T-helper 17 cell (primary cell): ENCODE results near the gene ZBTB7C. TPM values are rescaled to one million over a fixed set of nuclear protein-coding genes. Genes with fewer than 3 reads are reported as not detected.
A peak's percentile ranks its signal among the peaks of the same experiment; 100 is the strongest.

Experiments
- ATAC-seq: fragments of 150-1000 bp; cut with Tn5 transposase; 2 replicates; pipeline ENCODE4 v1.10.0; 2021; ENCODE audit warnings: mild to moderate bottlenecking, moderate library complexity
- DNase-seq, 3 donors: peaks; one replicate each; pipeline versions ENCODE4 v3.0.0 to v3.0.0-alpha.2; 2020 to 2021
- H3K9me3 ChIP-seq: one replicate; pipeline ENCODE4 v1.7.0; 2013; ENCODE audit warnings: low read length, mild to moderate bottlenecking; ENCODE audit not compliant: control insufficient read depth, poor library complexity, severe bottlenecking
- H3K27ac Mint-ChIP-seq: one replicate; pipeline ENCODE4 v1.8.0; 2022; ENCODE audit warnings: mild to moderate bottlenecking, moderate library complexity, mixed read lengths
- H3K27me3 Mint-ChIP-seq: one replicate; pipeline ENCODE4 v1.8.0; 2022; ENCODE audit warnings: mixed read lengths
- H3K36me3 Mint-ChIP-seq: one replicate; pipeline ENCODE4 v1.8.0; 2022; ENCODE audit warnings: low read depth, mixed read lengths
- H3K4me1 Mint-ChIP-seq: one replicate; pipeline ENCODE4 v1.8.0; 2022; ENCODE audit warnings: mild to moderate bottlenecking, mixed read lengths
- H3K4me3 Mint-ChIP-seq: one replicate; pipeline ENCODE4 v1.8.0; 2022; ENCODE audit warnings: mild to moderate bottlenecking, moderate library complexity, mixed read lengths
- total RNA-seq, 4 donors: library from RNA in 2 of 4; stranded (reverse) in 2 of 4; gene quantifications; one replicate each; pipeline ENCODE4 v1.2.3 and lab custom pipeline; 2022 to 2026

The ZBTB7C gene
- total RNA-seq, 2 donors from 2014 or later: 0.07 TPM; not detected in 1

DNA sequence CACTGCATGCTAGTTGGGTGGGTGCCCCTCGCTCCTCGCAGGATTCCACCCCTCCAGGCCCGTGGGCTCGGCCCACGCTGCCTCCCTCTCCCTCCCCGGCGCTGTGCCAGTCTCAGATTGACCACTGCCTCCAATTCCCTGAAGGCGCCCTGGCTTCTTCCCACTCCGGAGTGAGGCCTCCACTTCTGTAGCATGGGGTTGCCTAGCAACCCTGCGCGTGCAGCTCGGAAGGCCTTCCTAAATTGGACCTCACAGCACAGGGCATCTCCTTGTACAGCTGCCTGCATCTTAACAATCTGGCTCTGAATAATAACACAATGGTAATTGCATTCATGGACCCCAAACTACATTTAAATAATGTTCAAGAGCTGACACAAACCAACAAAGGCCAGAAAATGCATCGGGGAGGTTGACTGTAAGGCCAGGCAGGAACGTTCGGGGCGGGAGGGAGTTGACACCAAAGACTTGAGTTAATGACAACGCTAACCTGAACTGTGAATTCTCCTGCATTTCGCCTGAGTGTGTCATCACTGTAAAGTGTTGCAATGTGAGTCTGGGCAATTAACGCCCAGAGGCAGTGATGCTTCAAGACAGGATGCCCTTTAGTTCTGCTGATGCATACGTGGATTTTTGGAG, 222.9 kb downstream of the ZBTB7C start:
- H3K4me3 Mint-ChIP-seq: no peak overlapping the region
- peaks cover 69% of the 10 kb centered on the region for H3K27me3 Mint-ChIP-seq
- H3K4me1 Mint-ChIP-seq: peaks cover 8% of the 10 kb centered on the region

DNA sequence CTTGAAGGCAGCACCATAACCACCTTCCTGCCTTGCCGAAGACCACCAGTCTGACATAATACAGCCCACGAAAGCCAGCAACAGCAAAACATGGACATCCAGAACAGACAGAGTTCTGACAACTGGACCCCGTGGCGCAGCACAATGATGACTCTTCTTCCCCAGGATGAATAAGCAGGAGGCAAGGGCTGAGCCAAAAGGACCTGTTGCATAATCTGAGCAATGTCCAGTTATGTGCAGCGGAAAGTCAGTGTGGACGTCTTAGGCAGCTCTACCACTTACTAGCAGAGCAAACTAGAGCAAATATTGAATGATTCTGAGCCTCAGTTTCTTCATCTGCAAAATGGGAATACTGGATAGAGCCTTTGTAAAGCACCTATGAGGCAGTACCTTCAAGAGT, 225.1 kb downstream of the ZBTB7C start:
- H3K9me3 ChIP-seq: no peaks in the 10 kb centered on the region
- H3K27me3 Mint-ChIP-seq: peaks cover 53% of the 10 kb centered on the region
- H3K4me1 Mint-ChIP-seq: peaks cover 8% of the 10 kb centered on the region
- H3K27ac Mint-ChIP-seq: no peak overlapping the region
- no peak overlapping the region for H3K4me3 Mint-ChIP-seq
- ATAC-seq (no peak), DNase-seq (no peak)
- no peaks in the 10 kb centered on the region for H3K36me3 Mint-ChIP-seq

More for the DNA sequence above, 222.9 kb downstream of the ZBTB7C start:
- no peak for DNase-seq
- peaks cover 3% of the 10 kb centered on the region for H3K36me3 Mint-ChIP-seq
- peak overlapping the region; percentile 9 for H3K27ac Mint-ChIP-seq
- ATAC-seq: no peak
- no peaks in the 10 kb centered on the region for H3K9me3 ChIP-seq

DNA sequence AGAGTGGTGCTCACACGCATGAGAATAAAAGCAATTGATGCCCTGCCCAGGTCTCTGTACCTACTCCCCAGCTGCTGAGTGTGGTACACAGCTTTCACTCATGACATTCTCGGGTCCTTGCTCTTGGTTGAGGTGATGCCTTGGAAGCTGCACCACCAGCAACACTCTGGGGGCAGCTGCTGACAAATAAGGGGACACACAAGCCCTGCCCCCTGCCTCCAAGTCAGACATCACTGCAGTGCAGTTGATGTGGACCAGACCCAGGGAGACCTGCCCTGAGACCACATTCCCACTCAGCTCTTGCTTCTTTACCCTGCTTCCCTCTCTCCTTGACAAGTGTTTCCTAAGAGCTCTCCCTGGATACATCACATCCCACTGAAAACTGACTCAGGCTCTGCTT, 225.6 kb downstream of the ZBTB7C start:
- no peak for ATAC-seq
- Mint-ChIP-seq H3K36me3 (no peaks in the 10 kb centered on the region), H3K27me3 (peaks cover 48% of the 10 kb centered on the region), H3K4me3 (no peak overlapping the region), H3K4me1 (peaks cover 8% of the 10 kb centered on the region), H3K27ac (no peak overlapping the region)
- no peak for DNase-seq
- no peaks in the 10 kb centered on the region for H3K9me3 ChIP-seq

DNA sequence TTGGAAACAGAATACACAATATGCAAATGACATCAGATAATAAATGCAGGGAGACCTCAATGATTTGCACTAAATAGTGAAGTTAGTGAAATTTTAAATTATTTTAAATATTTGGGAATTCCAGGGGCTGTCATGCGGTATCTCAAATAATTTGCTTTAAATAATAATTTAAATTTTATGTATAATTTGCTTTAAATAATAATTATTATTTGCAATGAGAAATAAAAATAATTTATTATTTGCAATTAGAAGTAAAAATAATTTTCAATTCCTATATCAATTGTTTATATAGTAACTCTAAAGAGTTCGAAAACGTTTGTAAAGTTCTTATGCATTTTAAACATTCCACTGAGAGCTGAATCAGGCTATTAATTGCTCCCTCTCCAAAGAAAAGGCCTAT, 226.4 kb downstream of the ZBTB7C start:
- Mint-ChIP-seq H3K4me3 (no peak overlapping the region), H3K27ac (no peak overlapping the region), H3K36me3 (no peaks in the 10 kb centered on the region), H3K4me1 (peaks cover 8% of the 10 kb centered on the region), H3K27me3 (peaks cover 43% of the 10 kb centered on the region)
- ATAC-seq (no peak), DNase-seq (no peak)
- no peaks in the 10 kb centered on the region for H3K9me3 ChIP-seq

DNA sequence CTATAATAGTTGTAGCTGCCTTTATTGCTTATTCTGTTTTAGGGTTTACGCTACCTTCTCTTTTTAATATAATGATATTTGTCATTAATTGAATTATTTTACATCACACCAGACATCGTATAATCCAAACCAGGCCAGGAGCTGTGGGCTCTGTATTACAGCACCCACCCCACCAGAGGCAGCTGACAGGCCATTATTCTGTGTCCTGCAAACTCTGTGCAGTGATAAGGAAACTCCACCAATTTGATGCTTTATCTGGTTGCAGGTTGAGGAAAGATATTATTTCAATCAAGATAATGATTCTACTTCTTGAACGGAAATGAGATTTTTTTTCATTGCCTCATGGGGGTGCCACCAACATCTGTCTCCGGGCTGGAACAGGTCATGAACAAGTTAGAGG, 227.3 kb downstream of the ZBTB7C start:
- H3K9me3 ChIP-seq: no peaks in the 10 kb centered on the region
- Mint-ChIP-seq H3K27ac (no peak overlapping the region), H3K27me3 (peaks cover 34% of the 10 kb centered on the region), H3K4me1 (peaks cover 8% of the 10 kb centered on the region), H3K36me3 (no peaks in the 10 kb centered on the region), H3K4me3 (no peak overlapping the region)
- no peak for DNase-seq
- ATAC-seq: no peak

DNA sequence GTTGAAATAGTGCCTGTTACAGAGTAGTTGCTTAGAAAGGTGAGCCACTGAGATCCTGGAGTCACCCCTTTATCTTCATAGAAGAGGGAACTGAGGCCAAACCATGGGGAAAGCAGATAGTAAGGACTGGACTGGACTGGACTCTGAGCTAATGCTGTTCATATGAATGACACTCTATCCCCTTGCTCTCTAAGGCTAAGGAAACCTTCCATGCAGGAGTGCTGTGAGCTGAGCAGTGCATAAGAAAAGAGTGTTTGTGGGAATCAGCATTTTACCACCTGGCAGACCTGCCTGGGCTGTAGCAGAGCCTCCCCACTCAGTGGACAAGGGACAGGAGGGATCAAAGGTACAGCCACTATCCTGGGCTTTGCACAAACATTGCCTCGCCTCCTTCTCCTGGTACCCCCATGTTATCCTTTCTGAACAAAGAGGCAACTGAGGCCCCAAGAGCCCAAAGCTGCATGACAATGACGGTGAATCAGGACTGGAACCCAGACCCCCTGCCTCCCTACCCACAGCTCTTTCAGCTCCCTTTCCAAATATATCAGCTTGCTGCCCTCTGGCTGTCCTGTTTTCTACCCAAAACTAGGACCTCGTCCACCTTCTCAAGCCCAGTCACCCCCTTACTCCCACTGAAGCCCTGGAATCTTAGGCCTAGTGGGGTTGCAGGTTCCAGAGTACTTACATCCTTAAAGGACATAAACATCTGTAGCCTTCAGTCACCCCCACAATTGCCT, 227.9 kb downstream of the ZBTB7C start:
- no peak for ATAC-seq
- DNase-seq: no peak
- Mint-ChIP-seq H3K27me3 (peaks cover 28% of the 10 kb centered on the region), H3K4me1 (peaks cover 6% of the 10 kb centered on the region), H3K4me3 (peak overlapping the region; percentile 19), H3K27ac (no peak overlapping the region), H3K36me3 (no peaks in the 10 kb centered on the region)
- H3K9me3 ChIP-seq: no peaks in the 10 kb centered on the region

DNA sequence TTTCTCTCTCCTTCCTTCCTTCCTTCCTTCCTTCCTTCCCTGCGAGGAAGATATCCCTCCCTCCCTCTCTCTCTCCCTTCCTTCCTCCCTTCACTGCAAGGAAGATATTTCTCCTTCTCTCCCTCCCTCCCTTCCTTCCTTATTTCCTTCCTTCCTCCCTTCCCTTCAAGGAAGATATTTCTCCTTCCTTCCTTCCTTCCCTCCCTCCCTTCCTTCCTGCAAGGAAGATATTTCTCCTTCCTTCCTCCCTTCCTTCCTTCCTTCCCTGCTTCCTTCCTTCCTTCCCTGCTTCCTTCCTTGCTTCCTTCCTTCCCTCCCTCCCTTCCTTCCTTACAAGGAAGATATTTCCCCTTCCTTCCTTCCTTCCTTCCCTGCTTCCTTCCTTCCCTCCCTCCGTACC, 229.5 kb downstream of the ZBTB7C start:
- Mint-ChIP-seq H3K27me3 (peaks cover 12% of the 10 kb centered on the region), H3K4me1 (peaks cover 3% of the 10 kb centered on the region), H3K4me3 (no peak overlapping the region), H3K36me3 (no peaks in the 10 kb centered on the region), H3K27ac (no peak overlapping the region)
- no peaks in the 10 kb centered on the region for H3K9me3 ChIP-seq
- ATAC-seq: no peak
- DNase-seq: no peak

DNA sequence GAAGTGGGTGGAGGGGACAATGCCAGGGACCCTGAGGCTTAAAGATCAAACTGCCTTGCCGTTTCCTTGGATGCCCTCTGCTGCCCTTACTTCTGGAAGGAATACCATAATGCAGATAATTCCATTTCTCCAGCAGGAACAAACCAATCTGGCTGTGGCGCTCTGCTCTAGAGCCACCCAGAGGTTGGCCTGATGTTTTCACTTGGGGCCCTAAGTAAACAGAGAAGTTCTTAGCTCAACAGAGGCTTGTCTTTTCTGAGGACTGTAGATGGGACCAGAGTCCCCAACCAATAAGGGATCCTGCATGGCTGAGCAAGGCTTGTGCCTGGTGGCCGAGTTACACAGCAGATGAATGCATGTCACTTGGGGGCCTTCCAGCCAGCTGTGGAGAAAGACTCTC, 230.2 kb downstream of the ZBTB7C start:
- H3K9me3 ChIP-seq: no peaks in the 10 kb centered on the region
- Mint-ChIP-seq H3K27me3 (peaks cover 8% of the 10 kb centered on the region), H3K4me1 (peaks cover 2% of the 10 kb centered on the region), H3K27ac (no peak overlapping the region), H3K36me3 (no peaks in the 10 kb centered on the region), H3K4me3 (no peak overlapping the region)
- no peak for ATAC-seq
- no peak for DNase-seq

DNA sequence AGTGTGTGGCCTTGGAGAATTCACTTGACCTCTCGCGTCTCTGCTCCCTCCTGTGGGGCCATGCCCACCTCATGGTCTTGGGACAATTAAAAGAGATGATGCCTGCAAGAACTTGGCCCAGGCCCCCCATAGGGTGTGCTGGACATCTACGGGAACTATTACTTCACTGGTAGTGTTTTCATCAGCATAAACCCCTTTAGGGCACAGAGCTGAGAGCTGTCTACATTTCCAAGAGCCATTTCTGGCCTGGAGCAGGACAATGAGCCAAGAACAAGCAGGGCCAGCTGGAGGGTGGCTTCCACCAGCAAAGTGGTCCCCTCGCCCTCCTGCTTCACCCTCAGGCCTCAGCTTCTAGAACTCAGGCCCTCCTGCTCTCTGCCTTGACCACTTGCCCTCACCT, 232.3 kb downstream of the ZBTB7C start:
- H3K9me3 ChIP-seq: no peaks in the 10 kb centered on the region
- peaks cover 10% of the 10 kb centered on the region for H3K27me3 Mint-ChIP-seq
- H3K27ac Mint-ChIP-seq: no peak overlapping the region
- H3K4me1 Mint-ChIP-seq: no peaks in the 10 kb centered on the region
- DNase-seq (no peak), ATAC-seq (no peak)
- no peak overlapping the region for H3K4me3 Mint-ChIP-seq
- no peaks in the 10 kb centered on the region for H3K36me3 Mint-ChIP-seq

DNA sequence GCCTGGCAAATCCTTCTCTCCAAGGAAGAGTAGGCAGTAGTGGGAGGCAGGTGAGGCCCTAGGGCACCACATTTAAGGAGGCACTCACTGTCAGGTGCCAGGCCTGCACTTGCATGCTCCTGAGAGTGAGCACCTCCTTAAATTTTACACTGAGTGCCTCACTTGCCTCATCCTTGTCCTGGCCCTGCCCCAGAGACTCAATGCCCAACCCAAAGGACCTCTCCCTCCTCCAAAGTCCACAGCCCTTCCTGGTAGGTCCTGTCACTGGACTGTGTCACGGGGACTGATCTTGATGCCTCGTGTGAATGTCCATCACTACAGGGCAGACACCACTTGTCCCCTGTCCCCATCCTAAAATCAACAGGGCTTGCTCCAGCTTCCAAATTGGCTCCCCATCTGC, 235.6 kb downstream of the ZBTB7C start:
- no peak for DNase-seq
- ATAC-seq: no peak
- Mint-ChIP-seq H3K36me3 (peaks cover 4% of the 10 kb centered on the region), H3K4me1 (peaks cover 2% of the 10 kb centered on the region), H3K4me3 (no peak overlapping the region), H3K27me3 (peaks cover 29% of the 10 kb centered on the region), H3K27ac (no peak overlapping the region)
- no peaks in the 10 kb centered on the region for H3K9me3 ChIP-seq

DNA sequence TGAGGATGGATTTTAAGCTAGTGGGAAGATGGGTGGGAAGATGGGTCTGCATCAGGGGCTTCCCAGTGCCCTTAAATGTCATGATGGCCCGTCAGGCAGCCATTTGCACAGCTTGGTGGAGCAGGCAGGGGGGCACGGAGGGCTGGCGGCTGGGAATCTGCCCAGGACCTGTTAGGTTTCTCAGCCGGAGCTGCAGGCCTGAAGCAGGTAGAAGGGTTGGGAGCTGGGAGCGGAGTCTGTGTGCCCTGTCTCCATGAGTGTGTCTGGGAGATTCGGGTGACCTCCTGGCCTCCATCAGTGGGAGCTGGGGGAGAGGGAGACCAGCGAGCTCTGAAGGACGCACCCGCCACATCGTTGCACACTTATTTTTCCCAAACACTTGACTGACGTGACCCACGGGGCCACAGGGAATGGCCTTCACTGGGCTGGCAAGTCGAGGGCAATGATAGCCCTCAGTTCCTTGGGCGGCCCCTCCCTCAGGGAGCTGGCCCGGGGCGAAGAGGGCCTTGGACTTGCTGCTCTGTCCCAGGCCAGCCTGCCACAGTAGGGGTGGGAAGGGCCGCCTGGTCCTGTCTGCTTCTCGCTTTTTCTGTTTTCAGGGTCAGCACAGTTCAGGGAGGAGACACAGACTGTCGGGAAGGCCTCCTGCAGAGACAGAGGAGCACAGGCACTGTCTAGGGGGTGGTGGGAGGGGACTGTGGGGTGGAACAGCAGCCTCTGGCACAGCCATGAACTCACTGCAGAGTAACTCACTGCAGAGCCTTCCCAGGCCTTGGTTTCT, 236.8 kb downstream of the ZBTB7C start:
- no peak for ATAC-seq
- DNase-seq: no peak
- Mint-ChIP-seq H3K4me1 (peaks cover 2% of the 10 kb centered on the region), H3K4me3 (no peak overlapping the region), H3K36me3 (peaks cover 4% of the 10 kb centered on the region), H3K27me3 (peaks cover 29% of the 10 kb centered on the region), H3K27ac (no peak overlapping the region)
- H3K9me3 ChIP-seq: no peaks in the 10 kb centered on the region

DNA sequence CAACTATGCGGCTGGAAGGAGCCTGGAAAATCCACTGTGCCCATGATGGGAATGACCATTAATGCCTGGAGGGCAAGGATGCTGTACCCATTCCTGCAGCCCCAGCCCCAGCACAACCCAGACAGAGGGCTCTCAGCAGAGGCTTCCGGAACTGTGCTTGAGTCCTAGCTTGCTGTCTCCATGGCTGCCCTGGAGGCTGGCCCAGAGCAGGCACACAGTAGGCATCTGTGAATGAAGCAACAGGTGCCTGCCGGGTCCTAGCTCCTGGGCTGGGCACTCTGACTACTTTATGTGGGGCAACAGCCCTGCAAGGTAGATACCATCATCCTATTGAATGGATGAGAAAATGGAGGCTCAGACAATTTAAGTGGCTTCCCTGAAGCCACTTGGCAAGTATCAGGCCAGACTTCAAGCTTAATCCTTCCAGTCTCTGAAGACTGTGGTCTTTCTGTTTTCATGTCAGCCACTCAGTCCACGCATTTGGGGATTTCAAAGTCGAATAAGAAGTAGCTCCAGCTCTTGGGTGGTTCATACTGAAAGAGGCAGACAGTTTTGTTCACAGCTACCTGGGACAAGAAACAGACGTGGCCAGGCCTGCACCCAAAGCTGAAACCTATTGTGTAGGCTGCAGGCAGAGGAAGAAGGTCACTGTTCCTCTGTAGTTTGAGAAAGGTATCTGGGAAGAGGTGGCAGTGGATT, 237.5 kb downstream of the ZBTB7C start:
- Mint-ChIP-seq H3K4me3 (no peak overlapping the region), H3K36me3 (peaks cover 4% of the 10 kb centered on the region), H3K27ac (no peak overlapping the region), H3K27me3 (peaks cover 29% of the 10 kb centered on the region), H3K4me1 (peaks cover 7% of the 10 kb centered on the region)
- DNase-seq (no peak), ATAC-seq (no peak)
- no peaks in the 10 kb centered on the region for H3K9me3 ChIP-seq

DNA sequence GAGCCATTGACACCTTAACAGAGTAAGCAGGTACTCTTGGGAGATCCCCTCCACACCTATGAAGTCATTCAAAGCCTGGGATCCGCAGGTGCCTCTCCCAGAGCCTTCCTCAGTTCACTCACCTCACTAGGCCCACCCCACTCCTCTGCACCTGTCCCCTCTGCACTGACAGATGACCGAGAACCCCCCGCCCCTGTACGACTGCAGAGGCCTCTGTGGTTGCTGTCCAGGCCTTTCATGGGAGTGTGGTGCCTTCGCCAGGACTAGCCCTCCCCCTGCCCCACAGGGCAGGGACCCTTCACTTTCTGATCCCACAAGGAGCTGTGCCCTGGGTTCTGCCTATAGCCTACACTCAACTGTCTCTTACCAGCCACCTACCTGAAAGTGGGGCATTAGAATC, 238.5 kb downstream of the ZBTB7C start:
- DNase-seq: no peak
- Mint-ChIP-seq H3K36me3 (peaks cover 4% of the 10 kb centered on the region), H3K4me3 (no peak overlapping the region), H3K4me1 (peaks cover 7% of the 10 kb centered on the region), H3K27ac (no peak overlapping the region), H3K27me3 (peaks cover 29% of the 10 kb centered on the region)
- no peak for ATAC-seq
- H3K9me3 ChIP-seq: no peaks in the 10 kb centered on the region
